ENCODE measurements around the gene CDR2L.
"Not testable (repeated sequence)": the region's sequence is repeated elsewhere in the genome, so short reads cannot be mapped to it uniquely, and the experiment has no call there.

The CDR2L gene

GRCh38 chr17:74959826-74960515 is 27.5 kb upstream of the CDR2L start:
- DNase-seq (ENCODE audit: low read depth): no peak

GRCh38 chr17:74960570-74961342 is 26.7 kb upstream of the CDR2L start:
- DNase-seq (ENCODE audit: low read depth): peak; percentile 39

- peak; percentile 80 for DNase-seq (ENCODE audit: low read depth)
Observed at GRCh38 chr17:74961657-74962350, 25.6 kb upstream of the CDR2L start.

GRCh38 chr17:74962622-74963394 is 24.6 kb upstream of the CDR2L start:
- no peak for DNase-seq (ENCODE audit: low read depth)

GRCh38 chr17:74963656-74964055 is 23.8 kb upstream of the CDR2L start:
- no peak for DNase-seq (ENCODE audit: low read depth)

- DNase-seq (ENCODE audit: low read depth): no peak
Observed at GRCh38 chr17:74964246-74964761, 23.1 kb upstream of the CDR2L start.

- no peak for DNase-seq (ENCODE audit: low read depth)
Observed at GRCh38 chr17:74964988-74965622, 22.3 kb upstream of the CDR2L start.

- DNase-seq (ENCODE audit: low read depth): no peak
Observed at GRCh38 chr17:74968361-74968780, 19.1 kb upstream of the CDR2L start.

- not testable (repeated sequence) for DNase-seq (ENCODE audit: low read depth)
Observed at GRCh38 chr17:74969501-74969900, 17.9 kb upstream of the CDR2L start.

- DNase-seq (ENCODE audit: low read depth): no peak
Observed at GRCh38 chr17:74970395-74970794, 17.0 kb upstream of the CDR2L start.

- DNase-seq (ENCODE audit: low read depth): no peak
Observed at GRCh38 chr17:74971069-74971841, 16.2 kb upstream of the CDR2L start.

- DNase-seq (ENCODE audit: low read depth): no peak
Observed at GRCh38 chr17:74971842-74972106, 15.7 kb upstream of the CDR2L start.

GRCh38 chr17:74972107-74972972 is 15.1 kb upstream of the CDR2L start, which contains the start of gene HID1:
Gene HID1 (minus strand): TSS chr17:74972759. CDS start chr17:74972656, 103 bp downstream.
- DNase-seq (ENCODE audit: low read depth): peak; percentile 71

- no peak for DNase-seq (ENCODE audit: low read depth)
Observed at GRCh38 chr17:74972973-74973328, 14.5 kb upstream of the CDR2L start.

- no peak for DNase-seq (ENCODE audit: low read depth)
Observed at GRCh38 chr17:74975943-74976342, 11.5 kb upstream of the CDR2L start.

- no peak for DNase-seq (ENCODE audit: low read depth)
Observed at GRCh38 chr17:74977802-74978201, 9.6 kb upstream of the CDR2L start.

- no peak for DNase-seq (ENCODE audit: low read depth)
Observed at GRCh38 chr17:74978240-74978639, 9.2 kb upstream of the CDR2L start.

GRCh38 chr17:74979408-74980146 is 7.9 kb upstream of the CDR2L start:
- DNase-seq (ENCODE audit: low read depth): no peak

- DNase-seq (ENCODE audit: low read depth): no peak
Observed at GRCh38 chr17:74981318-74981978, 6.0 kb upstream of the CDR2L start.
